ENCODE data around the gene ZNF407.

ZNF407 gene

DNA sequence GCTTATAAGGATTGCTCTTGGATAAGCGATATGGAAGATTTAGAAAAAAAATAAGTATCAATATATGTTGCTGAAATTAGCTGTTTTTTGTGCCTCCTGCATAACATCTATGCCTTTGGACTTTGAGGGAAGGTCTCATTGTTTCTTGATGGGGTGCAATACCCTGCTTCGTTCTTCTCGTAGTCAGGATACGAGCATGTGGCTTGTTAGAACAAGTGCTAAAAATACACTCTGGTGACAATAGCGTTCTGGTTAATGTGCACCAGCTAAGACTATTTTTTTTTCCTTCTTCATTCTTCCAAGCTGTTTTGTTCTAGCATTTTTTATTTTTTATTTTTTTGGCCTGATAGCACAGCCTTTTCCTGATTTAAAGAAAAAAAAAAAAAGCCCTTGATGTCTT lies 97.5 kb downstream of the ZNF407 start:
- TF ChIP-seq TOX (CRISPR knock-in tag; IDR thresholded peaks at IDR 0.05; ENCODE audit: borderline replicate concordance) (no peak), ISL1 (CRISPR knock-in tag; IDR thresholded peaks at IDR 0.05) (no peak), OSR1 (CRISPR knock-in tag; IDR thresholded peaks at IDR 0.05) (no peak), ZNF8 (CRISPR knock-in tag; IDR thresholded peaks at IDR 0.05) (no peak), CSDC2 (CRISPR knock-in tag; IDR thresholded peaks at IDR 0.05) (no peak), GLIS3 (CRISPR knock-in tag; IDR thresholded peaks at IDR 0.05) (no peak), ZNF70 (CRISPR knock-in tag; IDR thresholded peaks at IDR 0.05) (no peak), ARNTL (CRISPR knock-in tag; IDR thresholded peaks at IDR 0.05; ENCODE audit: borderline replicate concordance, low read depth) (no peak), TCF4 (CRISPR knock-in tag; IDR thresholded peaks at IDR 0.05; ENCODE audit: borderline replicate concordance) (no peak)
- TF ChIP-seq, protein P1, sequence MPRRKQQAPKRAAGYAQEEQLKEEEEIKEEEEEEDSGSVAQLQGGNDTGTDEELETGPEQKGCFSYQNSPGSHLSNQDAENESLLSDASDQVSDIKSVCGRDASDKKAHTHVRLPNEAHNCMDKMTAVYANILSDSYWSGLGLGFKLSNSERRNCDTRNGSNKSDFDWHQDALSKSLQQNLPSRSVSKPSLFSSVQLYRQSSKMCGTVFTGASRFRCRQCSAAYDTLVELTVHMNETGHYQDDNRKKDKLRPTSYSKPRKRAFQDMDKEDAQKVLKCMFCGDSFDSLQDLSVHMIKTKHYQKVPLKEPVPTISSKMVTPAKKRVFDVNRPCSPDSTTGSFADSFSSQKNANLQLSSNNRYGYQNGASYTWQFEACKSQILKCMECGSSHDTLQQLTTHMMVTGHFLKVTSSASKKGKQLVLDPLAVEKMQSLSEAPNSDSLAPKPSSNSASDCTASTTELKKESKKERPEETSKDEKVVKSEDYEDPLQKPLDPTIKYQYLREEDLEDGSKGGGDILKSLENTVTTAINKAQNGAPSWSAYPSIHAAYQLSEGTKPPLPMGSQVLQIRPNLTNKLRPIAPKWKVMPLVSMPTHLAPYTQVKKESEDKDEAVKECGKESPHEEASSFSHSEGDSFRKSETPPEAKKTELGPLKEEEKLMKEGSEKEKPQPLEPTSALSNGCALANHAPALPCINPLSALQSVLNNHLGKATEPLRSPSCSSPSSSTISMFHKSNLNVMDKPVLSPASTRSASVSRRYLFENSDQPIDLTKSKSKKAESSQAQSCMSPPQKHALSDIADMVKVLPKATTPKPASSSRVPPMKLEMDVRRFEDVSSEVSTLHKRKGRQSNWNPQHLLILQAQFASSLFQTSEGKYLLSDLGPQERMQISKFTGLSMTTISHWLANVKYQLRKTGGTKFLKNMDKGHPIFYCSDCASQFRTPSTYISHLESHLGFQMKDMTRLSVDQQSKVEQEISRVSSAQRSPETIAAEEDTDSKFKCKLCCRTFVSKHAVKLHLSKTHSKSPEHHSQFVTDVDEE (CRISPR knock-in tag; IDR thresholded peaks at IDR 0.05) = no peak
- ATAC-seq = no peak

DNA sequence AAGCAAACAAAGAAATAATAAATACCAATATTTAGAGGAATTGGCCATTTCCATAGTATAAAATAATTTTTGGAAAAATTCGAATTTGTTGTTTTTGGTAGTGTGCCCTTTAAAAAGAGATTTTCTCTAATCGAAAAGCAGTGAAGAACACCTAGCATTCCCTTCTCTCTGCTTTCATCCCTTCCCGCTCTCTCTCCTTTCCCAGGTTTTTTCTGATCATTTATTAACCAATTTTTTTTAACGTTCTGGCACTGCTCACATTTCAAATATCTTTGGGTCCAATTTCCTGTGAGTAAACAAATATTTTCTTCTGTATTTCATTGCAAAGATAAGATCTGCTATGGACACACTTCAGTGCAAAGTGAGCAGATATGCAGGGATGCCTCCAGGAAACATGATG lies 101.2 kb downstream of the ZNF407 start:
- no peak for ATAC-seq
- no peak for TF ChIP-seq ZFP30 (CRISPR knock-in tag; IDR thresholded peaks at IDR 0.05)
- TF ChIP-seq ESRRG (CRISPR knock-in tag; IDR thresholded peaks at IDR 0.05) = no peak
- TF ChIP-seq, protein P1 (CRISPR knock-in tag; IDR thresholded peaks at IDR 0.05) = no peak
- no peak for TF ChIP-seq ZNF70 (CRISPR knock-in tag; IDR thresholded peaks at IDR 0.05)
- TF ChIP-seq PPARA (CRISPR knock-in tag; IDR thresholded peaks at IDR 0.05; ENCODE audit: borderline replicate concordance) = no peak
- TF ChIP-seq SNAI2 (CRISPR knock-in tag; IDR thresholded peaks at IDR 0.05) = no peak

DNA sequence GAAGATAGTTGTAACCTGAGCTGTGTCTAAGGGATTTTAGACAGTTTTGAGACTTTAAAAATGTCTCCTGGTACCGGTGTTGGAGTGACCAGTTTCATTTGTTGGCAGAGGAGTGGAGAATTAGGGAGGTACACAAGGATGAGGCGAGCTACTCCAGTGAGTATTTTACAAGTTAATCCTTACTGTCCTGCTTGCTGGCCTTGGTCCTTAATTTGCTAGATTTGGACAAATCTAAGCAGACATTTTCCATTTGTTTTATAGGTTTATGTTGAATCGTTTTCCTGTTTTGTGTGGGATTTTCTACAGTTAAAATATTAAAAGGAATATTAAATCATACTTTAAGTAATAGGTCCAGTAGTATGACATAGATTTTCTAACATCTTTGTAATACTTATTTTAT lies 101.8 kb downstream of the ZNF407 start:
- no peak for ATAC-seq
- no peak for TF ChIP-seq ZNF565 (CRISPR knock-in tag; conservative IDR thresholded peaks at IDR 0.05; ENCODE audit: low read depth)
- TF ChIP-seq, protein P2, sequence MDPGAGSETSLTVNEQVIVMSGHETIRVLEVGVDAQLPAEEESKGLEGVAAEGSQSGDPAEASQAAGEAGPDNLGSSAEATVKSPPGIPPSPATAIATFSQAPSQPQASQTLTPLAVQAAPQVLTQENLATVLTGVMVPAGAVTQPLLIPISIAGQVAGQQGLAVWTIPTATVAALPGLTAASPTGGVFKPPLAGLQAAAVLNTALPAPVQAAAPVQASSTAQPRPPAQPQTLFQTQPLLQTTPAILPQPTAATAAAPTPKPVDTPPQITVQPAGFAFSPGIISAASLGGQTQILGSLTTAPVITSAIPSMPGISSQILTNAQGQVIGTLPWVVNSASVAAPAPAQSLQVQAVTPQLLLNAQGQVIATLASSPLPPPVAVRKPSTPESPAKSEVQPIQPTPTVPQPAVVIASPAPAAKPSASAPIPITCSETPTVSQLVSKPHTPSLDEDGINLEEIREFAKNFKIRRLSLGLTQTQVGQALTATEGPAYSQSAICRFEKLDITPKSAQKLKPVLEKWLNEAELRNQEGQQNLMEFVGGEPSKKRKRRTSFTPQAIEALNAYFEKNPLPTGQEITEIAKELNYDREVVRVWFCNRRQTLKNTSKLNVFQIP (CRISPR knock-in tag; IDR thresholded peaks at IDR 0.05; ENCODE audit: borderline replicate concordance, low read depth) = no peak
- no peak for TF ChIP-seq TOX (CRISPR knock-in tag; IDR thresholded peaks at IDR 0.05; ENCODE audit: borderline replicate concordance)

DNA sequence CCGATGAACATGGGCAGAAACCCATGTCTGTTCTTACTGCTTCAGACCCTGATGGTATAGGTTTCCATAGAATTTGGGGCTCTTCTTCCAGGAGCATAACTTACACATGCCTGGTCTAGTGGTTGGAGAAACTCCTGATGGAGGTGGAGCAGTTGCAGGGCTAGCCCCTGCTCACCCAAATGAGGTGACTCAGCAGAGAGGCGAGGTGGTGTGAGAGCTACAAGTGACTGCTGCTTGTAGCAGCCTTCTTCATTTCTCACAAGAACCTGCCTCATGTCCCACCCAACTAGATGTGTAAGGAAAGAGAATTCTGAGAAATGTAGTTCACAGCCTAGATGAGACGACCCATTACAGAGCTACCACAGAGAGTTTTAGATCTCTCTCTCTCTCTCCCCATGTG lies 105.3 kb downstream of the ZNF407 start:
- no peak for ATAC-seq
- TF ChIP-seq ZC3H10 (CRISPR knock-in tag; IDR thresholded peaks at IDR 0.05) = no peak
- TF ChIP-seq OSR1 (CRISPR knock-in tag; IDR thresholded peaks at IDR 0.05) = no peak
- TF ChIP-seq ESRRG (CRISPR knock-in tag; IDR thresholded peaks at IDR 0.05) = no peak
- no peak for TF ChIP-seq GLIS3 (CRISPR knock-in tag; IDR thresholded peaks at IDR 0.05)
- TF ChIP-seq ARNTL (CRISPR knock-in tag; IDR thresholded peaks at IDR 0.05; ENCODE audit: borderline replicate concordance, low read depth) = no peak
- no peak for TF ChIP-seq RARB (CRISPR knock-in tag; IDR thresholded peaks at IDR 0.05)
- TF ChIP-seq, protein P3, sequence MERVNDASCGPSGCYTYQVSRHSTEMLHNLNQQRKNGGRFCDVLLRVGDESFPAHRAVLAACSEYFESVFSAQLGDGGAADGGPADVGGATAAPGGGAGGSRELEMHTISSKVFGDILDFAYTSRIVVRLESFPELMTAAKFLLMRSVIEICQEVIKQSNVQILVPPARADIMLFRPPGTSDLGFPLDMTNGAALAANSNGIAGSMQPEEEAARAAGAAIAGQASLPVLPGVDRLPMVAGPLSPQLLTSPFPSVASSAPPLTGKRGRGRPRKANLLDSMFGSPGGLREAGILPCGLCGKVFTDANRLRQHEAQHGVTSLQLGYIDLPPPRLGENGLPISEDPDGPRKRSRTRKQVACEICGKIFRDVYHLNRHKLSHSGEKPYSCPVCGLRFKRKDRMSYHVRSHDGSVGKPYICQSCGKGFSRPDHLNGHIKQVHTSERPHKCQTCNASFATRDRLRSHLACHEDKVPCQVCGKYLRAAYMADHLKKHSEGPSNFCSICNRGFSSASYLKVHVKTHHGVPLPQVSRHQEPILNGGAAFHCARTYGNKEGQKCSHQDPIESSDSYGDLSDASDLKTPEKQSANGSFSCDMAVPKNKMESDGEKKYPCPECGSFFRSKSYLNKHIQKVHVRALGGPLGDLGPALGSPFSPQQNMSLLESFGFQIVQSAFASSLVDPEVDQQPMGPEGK (CRISPR knock-in tag; IDR thresholded peaks at IDR 0.05; ENCODE audit: borderline replicate concordance) = no peak
- no peak for TF ChIP-seq ZNF565 (CRISPR knock-in tag; conservative IDR thresholded peaks at IDR 0.05; ENCODE audit: low read depth)
- TF ChIP-seq PPARA (CRISPR knock-in tag; IDR thresholded peaks at IDR 0.05; ENCODE audit: borderline replicate concordance) = no peak
- no peak for TF ChIP-seq ZNF70 (CRISPR knock-in tag; IDR thresholded peaks at IDR 0.05)
- no peak for TF ChIP-seq ZFP3 (CRISPR knock-in tag; IDR thresholded peaks at IDR 0.05)
- TF ChIP-seq TOX (CRISPR knock-in tag; IDR thresholded peaks at IDR 0.05; ENCODE audit: borderline replicate concordance) = no peak
- TF ChIP-seq, protein P4, sequence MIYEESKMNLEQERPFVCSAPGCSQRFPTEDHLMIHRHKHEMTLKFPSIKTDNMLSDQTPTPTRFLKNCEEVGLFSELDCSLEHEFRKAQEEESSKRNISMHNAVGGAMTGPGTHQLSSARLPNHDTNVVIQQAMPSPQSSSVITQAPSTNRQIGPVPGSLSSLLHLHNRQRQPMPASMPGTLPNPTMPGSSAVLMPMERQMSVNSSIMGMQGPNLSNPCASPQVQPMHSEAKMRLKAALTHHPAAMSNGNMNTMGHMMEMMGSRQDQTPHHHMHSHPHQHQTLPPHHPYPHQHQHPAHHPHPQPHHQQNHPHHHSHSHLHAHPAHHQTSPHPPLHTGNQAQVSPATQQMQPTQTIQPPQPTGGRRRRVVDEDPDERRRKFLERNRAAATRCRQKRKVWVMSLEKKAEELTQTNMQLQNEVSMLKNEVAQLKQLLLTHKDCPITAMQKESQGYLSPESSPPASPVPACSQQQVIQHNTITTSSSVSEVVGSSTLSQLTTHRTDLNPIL (CRISPR knock-in tag; IDR thresholded peaks at IDR 0.05; ENCODE audit: low read depth) = no peak
- no peak for TF ChIP-seq TCF4 (CRISPR knock-in tag; IDR thresholded peaks at IDR 0.05; ENCODE audit: borderline replicate concordance)
- TF ChIP-seq, protein P2 (CRISPR knock-in tag; IDR thresholded peaks at IDR 0.05; ENCODE audit: borderline replicate concordance, low read depth) = no peak
- TF ChIP-seq ZFP30 (CRISPR knock-in tag; IDR thresholded peaks at IDR 0.05) = no peak
- TF ChIP-seq ISL1 (CRISPR knock-in tag; IDR thresholded peaks at IDR 0.05) = no peak
- no peak for TF ChIP-seq BACH2 (CRISPR knock-in tag; IDR thresholded peaks at IDR 0.05; ENCODE audit: borderline replicate concordance)
- TF ChIP-seq ZNF8 (CRISPR knock-in tag; IDR thresholded peaks at IDR 0.05) = no peak
